ENCODE data around the gene AGA.

The AGA gene

DNA sequence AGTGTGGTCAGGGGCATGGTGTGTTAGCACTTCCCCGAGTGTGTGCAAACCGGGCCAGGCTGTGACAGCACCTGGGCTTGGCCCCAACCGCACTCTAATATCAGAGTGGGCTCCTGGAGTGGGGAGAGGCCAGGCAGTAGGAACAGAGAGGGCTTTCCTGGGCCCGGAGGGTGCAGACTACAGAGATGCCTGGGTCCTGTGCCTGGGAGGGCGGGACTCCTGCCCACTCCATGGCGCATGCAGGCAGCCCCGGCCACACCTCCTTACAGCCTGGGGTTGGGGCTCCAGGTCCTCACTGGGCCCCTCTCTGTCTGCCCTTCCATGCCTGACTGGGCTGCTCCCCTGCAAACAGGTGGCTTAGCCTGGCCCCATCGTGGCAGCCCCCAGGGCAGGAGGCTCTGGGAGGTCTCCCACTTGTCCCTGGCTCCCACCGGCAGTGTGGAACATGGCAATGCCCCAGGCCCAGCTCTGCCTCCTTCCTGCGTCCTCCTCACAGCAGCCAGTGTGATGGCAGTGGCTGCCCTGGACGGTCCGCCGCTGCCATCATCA is 60.4 kb downstream of the AGA start:
- no peak for TF ChIP-seq TAF1 (IDR thresholded peaks at IDR 0.05; ENCODE audit: borderline replicate concordance, insufficient read depth, low read length)
- no peak for TF ChIP-seq POLR2AphosphoS5 (IDR thresholded peaks at IDR 0.05; ENCODE audit: low read depth, low read length)
- TF ChIP-seq FOXP2 (optimal IDR thresholded peaks at IDR 0.05; ENCODE audit: borderline replicate concordance, extremely low read depth, extremely low read length, insufficient read depth) = no peak
- TF ChIP-seq SIN3A (IDR thresholded peaks at IDR 0.05; ENCODE audit: borderline replicate concordance, insufficient read depth, low read length) = no peak
- no peak for TF ChIP-seq REST (IDR thresholded peaks at IDR 0.05; ENCODE audit: insufficient read depth in 1 of 2, low read depth in 2 of 2, low read length in 2 of 2)

Data from PFSK-1 (cell line).